KOPT-K1 (cell line): ENCODE measurements around the gene PHLDA1.

ENCODE experiments used
- H3K27ac ChIP-seq: fragments of 200-600 bp; sonication (generic); 2 replicates; pipeline ENCODE4 v1.5.1; 2016; ENCODE audit warnings: antibody characterized with exemption, mild to moderate bottlenecking, low read depth, low read length; ENCODE audit not compliant: poor library complexity, severe bottlenecking
- H3K36me3 ChIP-seq: fragments of 200-600 bp; sonication (generic); 2 replicates; pipeline ENCODE4 v1.5.1; 2017; ENCODE audit warnings: antibody characterized with exemption, mild to moderate bottlenecking, low read length, moderate library complexity; ENCODE audit not compliant: insufficient read depth
- H3K9me3 ChIP-seq: fragments of 200-600 bp; sonication (generic); 2 replicates; pipeline ENCODE4 v1.5.1; 2017; ENCODE audit warnings: antibody characterized with exemption, low read length, mild to moderate bottlenecking; ENCODE audit not compliant: insufficient read depth, poor library complexity, severe bottlenecking

PHLDA1 gene

GRCh38 chr12:76031414-76032042 lies at the start of gene PHLDA1:
Gene PHLDA1 (minus strand): TSS chr12:76031776.
- Histone ChIP-seq H3K9me3 (no peaks in the 10 kb centered on the region), H3K36me3 (no peaks in the 10 kb centered on the region), H3K27ac (peak within 1 kb of the TSS; percentile 43)

- Histone ChIP-seq H3K9me3 (peaks cover 4% of the 10 kb centered on the region), H3K36me3 (peaks cover 66% of the 10 kb centered on the region), H3K27ac (no peak overlapping the region)
These were observed 49.3 kb upstream of the PHLDA1 start for GRCh38 chr12:76080729-76081415.

GRCh38 chr12:76080017-76080728 lies 48.6 kb upstream of the PHLDA1 start:
- Histone ChIP-seq H3K36me3 (peaks cover 70% of the 10 kb centered on the region), H3K9me3 (peaks cover 4% of the 10 kb centered on the region), H3K27ac (no peak overlapping the region)

- no peak overlapping the region for H3K27ac ChIP-seq
- peaks cover 84% of the 10 kb centered on the region for H3K36me3 ChIP-seq
- peaks cover 4% of the 10 kb centered on the region for H3K9me3 ChIP-seq
These were observed 47.2 kb upstream of the PHLDA1 start for GRCh38 chr12:76078748-76079147.

- peaks cover 4% of the 10 kb centered on the region for H3K9me3 ChIP-seq
- H3K36me3 ChIP-seq, result peaks cover 94% of the 10 kb centered on the region
- no peak overlapping the region for H3K27ac ChIP-seq
These were observed 43.9 kb upstream of the PHLDA1 start for GRCh38 chr12:76075448-76075847.

- peaks cover 94% of the 10 kb centered on the region for H3K36me3 ChIP-seq
- peaks cover 4% of the 10 kb centered on the region for H3K9me3 ChIP-seq
- no peak overlapping the region for H3K27ac ChIP-seq
These were observed 43.2 kb upstream of the PHLDA1 start for GRCh38 chr12:76074701-76075336.

GRCh38 chr12:76073561-76073960 lies 42.0 kb upstream of the PHLDA1 start:
- Histone ChIP-seq H3K27ac (no peak overlapping the region), H3K36me3 (peaks cover 94% of the 10 kb centered on the region), H3K9me3 (peaks cover 4% of the 10 kb centered on the region)

GRCh38 chr12:76072568-76072967 lies 41.0 kb upstream of the PHLDA1 start:
- Histone ChIP-seq H3K36me3 (peaks cover 95% of the 10 kb centered on the region), H3K9me3 (peaks cover 13% of the 10 kb centered on the region), H3K27ac (no peak overlapping the region)

GRCh38 chr12:76069339-76069738 lies 37.8 kb upstream of the PHLDA1 start:
- H3K36me3 ChIP-seq, result peaks cover 100% of the 10 kb centered on the region

GRCh38 chr12:76065917-76066316 lies 34.3 kb upstream of the PHLDA1 start:
- H3K36me3 ChIP-seq, result peaks cover 100% of the 10 kb centered on the region
- H3K9me3 ChIP-seq, result peaks cover 44% of the 10 kb centered on the region
- no peak overlapping the region for H3K27ac ChIP-seq

More at GRCh38 chr12:76069339-76069738, 37.8 kb upstream of the PHLDA1 start:
- Histone ChIP-seq H3K9me3 (peaks cover 44% of the 10 kb centered on the region), H3K27ac (no peak overlapping the region)

- Histone ChIP-seq H3K36me3 (peaks cover 100% of the 10 kb centered on the region), H3K9me3 (peaks cover 44% of the 10 kb centered on the region), H3K27ac (no peak overlapping the region)
These were observed 33.3 kb upstream of the PHLDA1 start for GRCh38 chr12:76064904-76065303.

GRCh38 chr12:76060111-76060510 lies 28.5 kb upstream of the PHLDA1 start:
- Histone ChIP-seq H3K27ac (no peak overlapping the region), H3K9me3 (peaks cover 6% of the 10 kb centered on the region), H3K36me3 (peaks cover 100% of the 10 kb centered on the region)

GRCh38 chr12:76057326-76057725 lies 25.8 kb upstream of the PHLDA1 start:
- H3K27ac ChIP-seq, result no peak overlapping the region
- no peaks in the 10 kb centered on the region for H3K9me3 ChIP-seq
- H3K36me3 ChIP-seq, result peaks cover 100% of the 10 kb centered on the region

GRCh38 chr12:76055393-76055792 lies 23.8 kb upstream of the PHLDA1 start:
- no peak overlapping the region for H3K27ac ChIP-seq
- H3K9me3 ChIP-seq, result no peaks in the 10 kb centered on the region
- peaks cover 100% of the 10 kb centered on the region for H3K36me3 ChIP-seq
